Measurements from ENCODE around the gene PDE11A.

Gene PDE11A

DNA sequence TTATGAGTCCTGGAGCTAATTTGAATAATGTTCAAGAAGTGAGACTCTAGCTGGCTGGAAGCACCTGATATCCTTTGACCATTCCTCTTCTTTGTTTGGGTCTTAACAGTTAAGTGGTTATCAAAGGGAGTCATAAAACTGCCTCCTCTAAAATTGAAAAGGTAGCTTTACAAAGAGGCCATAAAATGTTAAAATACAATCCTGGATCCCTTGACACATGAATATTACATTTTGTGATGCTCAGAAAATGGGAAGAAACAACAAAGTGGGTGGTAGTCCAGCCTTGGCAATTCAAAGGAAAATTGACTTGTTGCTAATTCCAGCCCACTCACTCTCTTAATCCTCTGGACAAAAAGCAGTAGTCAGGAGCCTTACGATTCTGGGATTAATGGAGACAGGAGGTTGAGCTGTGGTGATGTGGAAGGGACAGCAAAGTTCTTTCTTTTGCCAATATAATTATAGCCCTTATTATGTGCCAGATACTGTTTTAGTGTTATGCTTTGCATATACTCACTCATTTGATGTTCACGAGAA, 339.2 kb downstream of the PDE11A start:
- Histone ChIP-seq H3K9me3 (ENCODE audit: insufficient read depth, low read length) (no peaks in the 10 kb centered on the region), H3K4me1 (ENCODE audit: low read length) (no peaks in the 10 kb centered on the region), H3K36me3 (replicated peaks; ENCODE audit: low read depth, low read length) (no peaks in the 10 kb centered on the region), H4K20me1 (ENCODE audit: insufficient read depth, low read length) (no peaks in the 10 kb centered on the region), H3K4me2 (ENCODE audit: low read length) (no peak overlapping the region), H3K4me3 (ENCODE audit: low read length) (no peak overlapping the region), H3K27ac (ENCODE audit: low read length) (no peak overlapping the region), H3K27me3 (ENCODE audit: low read depth, low read length) (peaks cover 11% of the 10 kb centered on the region; the same call in 1 of the 2 replicates), H3K9ac (ENCODE audit: low read length) (no peak overlapping the region), H3K79me2 (ENCODE audit: low read length) (no peaks in the 10 kb centered on the region), H2AFZ (ENCODE audit: low read depth, low read length) (no peak overlapping the region)
- TF ChIP-seq, protein P1, sequence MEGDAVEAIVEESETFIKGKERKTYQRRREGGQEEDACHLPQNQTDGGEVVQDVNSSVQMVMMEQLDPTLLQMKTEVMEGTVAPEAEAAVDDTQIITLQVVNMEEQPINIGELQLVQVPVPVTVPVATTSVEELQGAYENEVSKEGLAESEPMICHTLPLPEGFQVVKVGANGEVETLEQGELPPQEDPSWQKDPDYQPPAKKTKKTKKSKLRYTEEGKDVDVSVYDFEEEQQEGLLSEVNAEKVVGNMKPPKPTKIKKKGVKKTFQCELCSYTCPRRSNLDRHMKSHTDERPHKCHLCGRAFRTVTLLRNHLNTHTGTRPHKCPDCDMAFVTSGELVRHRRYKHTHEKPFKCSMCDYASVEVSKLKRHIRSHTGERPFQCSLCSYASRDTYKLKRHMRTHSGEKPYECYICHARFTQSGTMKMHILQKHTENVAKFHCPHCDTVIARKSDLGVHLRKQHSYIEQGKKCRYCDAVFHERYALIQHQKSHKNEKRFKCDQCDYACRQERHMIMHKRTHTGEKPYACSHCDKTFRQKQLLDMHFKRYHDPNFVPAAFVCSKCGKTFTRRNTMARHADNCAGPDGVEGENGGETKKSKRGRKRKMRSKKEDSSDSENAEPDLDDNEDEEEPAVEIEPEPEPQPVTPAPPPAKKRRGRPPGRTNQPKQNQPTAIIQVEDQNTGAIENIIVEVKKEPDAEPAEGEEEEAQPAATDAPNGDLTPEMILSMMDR (IDR thresholded peaks at IDR 0.05; ENCODE audit: low read depth, low read length) = no peak
- TF ChIP-seq EZH2phosphoT487 (IDR thresholded peaks at IDR 0.05; ENCODE audit: low read depth) = no peak

DNA sequence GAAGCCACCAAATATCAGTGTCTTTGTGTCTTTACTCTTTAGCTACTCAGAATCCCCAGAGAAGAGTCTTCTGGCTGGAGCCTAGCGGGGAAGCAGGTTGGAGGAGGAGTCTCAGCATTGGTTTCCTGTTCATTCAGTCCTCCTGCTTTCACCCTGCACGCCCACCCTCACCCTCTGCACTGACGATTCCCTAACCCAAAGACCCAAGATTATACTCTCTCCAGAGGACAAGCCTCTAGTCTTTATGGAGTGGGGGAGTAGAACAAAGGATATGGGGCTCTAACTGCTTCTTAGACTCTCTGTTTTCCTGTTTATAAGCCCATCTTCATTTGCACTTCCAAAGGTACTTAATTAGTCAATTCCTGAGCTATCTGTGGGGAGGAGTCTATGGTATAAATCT, 341.2 kb downstream of the PDE11A start:
- Histone ChIP-seq H2AFZ (ENCODE audit: low read depth, low read length) (no peak overlapping the region), H3K36me3 (replicated peaks; ENCODE audit: low read depth, low read length) (no peaks in the 10 kb centered on the region), H3K4me1 (ENCODE audit: low read length) (no peaks in the 10 kb centered on the region), H3K9ac (ENCODE audit: low read length) (no peak overlapping the region), H3K4me2 (ENCODE audit: low read length) (no peak overlapping the region), H3K79me2 (ENCODE audit: low read length) (no peaks in the 10 kb centered on the region), H3K4me3 (ENCODE audit: low read length) (no peak overlapping the region), H3K9me3 (ENCODE audit: insufficient read depth, low read length) (no peaks in the 10 kb centered on the region), H3K27ac (ENCODE audit: low read length) (no peak overlapping the region), H4K20me1 (ENCODE audit: insufficient read depth, low read length) (no peaks in the 10 kb centered on the region), H3K27me3 (ENCODE audit: low read depth, low read length) (peaks cover 11% of the 10 kb centered on the region)
- TF ChIP-seq, protein P1 (IDR thresholded peaks at IDR 0.05; ENCODE audit: low read depth, low read length) = no peak
- TF ChIP-seq EZH2phosphoT487 (IDR thresholded peaks at IDR 0.05; ENCODE audit: low read depth) = no peak

DNA sequence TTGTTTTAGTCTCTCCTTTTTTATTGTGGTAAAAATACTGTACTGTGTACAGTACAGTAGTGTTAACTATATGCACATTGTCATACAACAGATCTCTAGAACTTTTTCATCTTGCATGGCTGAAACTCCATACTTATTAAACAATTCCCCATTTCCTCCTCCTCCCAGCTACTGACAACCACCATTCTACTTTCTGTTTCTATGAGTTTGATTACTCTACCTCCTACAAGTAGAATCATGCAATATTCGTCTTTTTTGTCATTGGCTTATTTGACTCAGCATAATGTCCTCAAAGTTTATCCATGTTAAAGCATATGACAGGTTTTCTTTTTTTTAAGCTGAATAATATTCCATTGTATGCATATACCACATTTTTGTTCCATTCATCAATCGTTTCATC, 341.8 kb downstream of the PDE11A start:
- H3K27ac ChIP-seq (ENCODE audit: low read length) = no peak overlapping the region
- H4K20me1 ChIP-seq (ENCODE audit: insufficient read depth, low read length) = no peaks in the 10 kb centered on the region
- TF ChIP-seq EZH2phosphoT487 (IDR thresholded peaks at IDR 0.05; ENCODE audit: low read depth) = no peak
- TF ChIP-seq, protein P1 (IDR thresholded peaks at IDR 0.05; ENCODE audit: low read depth, low read length) = no peak
- H3K4me3 ChIP-seq (ENCODE audit: low read length) = no peak overlapping the region
- no peaks in the 10 kb centered on the region for H3K36me3 ChIP-seq (replicated peaks; ENCODE audit: low read depth, low read length)
- peaks cover 17% of the 10 kb centered on the region for H3K27me3 ChIP-seq (ENCODE audit: low read depth, low read length)
- H3K9me3 ChIP-seq (ENCODE audit: insufficient read depth, low read length) = no peaks in the 10 kb centered on the region
- no peaks in the 10 kb centered on the region for H3K79me2 ChIP-seq (ENCODE audit: low read length)
- no peak overlapping the region for H2AFZ ChIP-seq (ENCODE audit: low read depth, low read length)
- H3K4me2 ChIP-seq (ENCODE audit: low read length) = no peak overlapping the region
- no peak overlapping the region for H3K9ac ChIP-seq (ENCODE audit: low read length)
- H3K4me1 ChIP-seq (ENCODE audit: low read length) = no peaks in the 10 kb centered on the region

DNA sequence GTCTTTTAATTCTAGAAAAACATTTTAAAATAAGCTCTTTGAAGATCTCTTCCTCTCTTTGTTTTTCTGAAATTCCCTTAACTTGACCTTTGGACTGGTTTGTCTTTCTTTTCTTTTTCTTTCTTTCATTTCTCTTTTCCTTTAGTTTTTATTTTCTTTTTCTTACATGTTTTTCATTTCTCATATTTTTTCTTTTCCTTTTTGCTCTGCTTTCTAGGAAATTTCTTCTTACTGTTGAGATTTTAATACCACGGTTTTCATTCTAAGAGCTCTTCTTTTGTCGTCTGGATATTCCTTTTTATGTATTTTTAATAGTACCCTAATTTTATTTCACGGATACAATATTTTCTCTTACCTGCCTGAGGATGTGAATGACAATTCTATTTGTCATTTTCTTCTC, 342.2 kb downstream of the PDE11A start:
- no peaks in the 10 kb centered on the region for H3K79me2 ChIP-seq (ENCODE audit: low read length)
- no peak overlapping the region for H3K4me3 ChIP-seq (ENCODE audit: low read length)
- no peak overlapping the region for H3K9ac ChIP-seq (ENCODE audit: low read length)
- TF ChIP-seq, protein P1 (IDR thresholded peaks at IDR 0.05; ENCODE audit: low read depth, low read length) = no peak
- no peak for TF ChIP-seq EZH2phosphoT487 (IDR thresholded peaks at IDR 0.05; ENCODE audit: low read depth)
- no peaks in the 10 kb centered on the region for H3K4me1 ChIP-seq (ENCODE audit: low read length)
- no peak overlapping the region for H3K4me2 ChIP-seq (ENCODE audit: low read length)
- no peaks in the 10 kb centered on the region for H4K20me1 ChIP-seq (ENCODE audit: insufficient read depth, low read length)
- peaks cover 19% of the 10 kb centered on the region for H3K27me3 ChIP-seq (ENCODE audit: low read depth, low read length)
- H3K9me3 ChIP-seq (ENCODE audit: insufficient read depth, low read length) = no peaks in the 10 kb centered on the region
- H3K36me3 ChIP-seq (replicated peaks; ENCODE audit: low read depth, low read length) = no peaks in the 10 kb centered on the region
- no peak overlapping the region for H2AFZ ChIP-seq (ENCODE audit: low read depth, low read length)
- H3K27ac ChIP-seq (ENCODE audit: low read length) = no peak overlapping the region
